Measurements from ENCODE around the gene ASB14.

Gene ASB14

GRCh38 chr3:57257678-57258077, 34.8 kb downstream of the ASB14 start:
- no peak for DNase-seq

GRCh38 chr3:57256844-57257243, 35.6 kb downstream of the ASB14 start:
- DNase-seq = no peak

DNA sequence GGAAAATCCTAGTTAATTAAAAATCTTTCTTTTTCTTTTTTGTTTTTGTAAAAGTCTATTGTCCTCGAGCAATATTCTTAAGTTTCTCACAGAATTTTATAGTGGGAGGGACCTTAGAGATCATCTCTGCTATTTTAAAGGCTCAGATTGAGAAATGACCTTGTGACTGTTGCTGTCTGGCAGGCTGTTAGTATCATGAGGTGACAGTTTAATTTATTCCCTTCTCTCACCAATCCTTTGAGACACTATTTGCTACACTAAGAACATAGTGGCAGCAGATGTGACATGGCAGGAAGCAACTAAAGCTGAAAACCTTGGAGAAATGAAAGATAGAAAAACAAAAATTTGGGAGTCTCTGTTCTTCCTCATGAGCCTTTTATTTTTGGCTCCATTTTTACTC, 40.1 kb downstream of the ASB14 start:
- DNase-seq = no peak

GRCh38 chr3:57244946-57245345, 47.5 kb downstream of the ASB14 start:
- no peak for DNase-seq

DNA sequence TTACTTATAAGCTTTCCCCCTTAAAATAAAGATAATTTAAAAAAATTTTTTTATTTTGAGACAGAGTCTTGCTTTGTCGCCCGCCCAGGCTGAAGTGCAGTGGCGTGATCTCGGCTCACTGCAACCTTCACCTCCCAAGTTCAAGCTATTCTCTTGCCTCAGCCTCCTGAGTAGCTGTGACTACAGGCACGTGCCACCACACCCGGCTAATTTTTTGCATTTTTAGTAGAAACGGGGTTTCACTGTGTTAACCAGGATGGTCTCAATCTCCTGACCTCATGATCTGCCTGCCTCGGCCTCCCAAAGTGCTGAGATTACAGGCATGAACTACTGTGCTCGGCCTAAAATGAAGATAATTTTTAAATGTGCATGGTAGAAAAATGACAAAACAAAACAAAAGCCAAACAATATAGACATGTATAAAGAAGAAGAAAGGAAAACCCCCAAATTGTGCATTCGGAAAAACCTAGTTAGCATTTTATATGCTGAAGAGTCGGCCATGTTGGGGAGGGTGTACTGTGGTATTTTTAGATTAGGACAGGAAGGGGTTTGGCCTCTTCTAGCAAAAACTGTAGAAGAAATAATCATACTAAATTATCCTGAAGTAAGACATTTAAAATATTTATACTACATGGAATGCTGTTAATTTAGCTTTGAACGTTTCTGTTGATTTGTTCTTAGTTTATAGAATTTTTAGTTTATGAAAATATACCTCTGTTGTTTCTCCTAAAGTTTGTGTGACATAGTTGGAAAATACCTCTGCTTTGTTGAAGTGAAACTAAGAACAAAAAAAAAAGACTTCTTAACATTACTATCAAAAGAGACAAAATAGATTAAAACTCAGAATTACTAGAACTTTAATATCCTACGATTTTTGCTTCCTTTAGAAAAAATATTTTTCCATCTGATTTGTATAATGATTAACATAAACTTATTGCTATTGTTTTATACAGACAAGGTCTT, 57.6 kb downstream of the ASB14 start:
- no peak for DNase-seq

- no peak for DNase-seq
Observed at GRCh38 chr3:57233799-57234198, 58.7 kb downstream of the ASB14 start.

DNA sequence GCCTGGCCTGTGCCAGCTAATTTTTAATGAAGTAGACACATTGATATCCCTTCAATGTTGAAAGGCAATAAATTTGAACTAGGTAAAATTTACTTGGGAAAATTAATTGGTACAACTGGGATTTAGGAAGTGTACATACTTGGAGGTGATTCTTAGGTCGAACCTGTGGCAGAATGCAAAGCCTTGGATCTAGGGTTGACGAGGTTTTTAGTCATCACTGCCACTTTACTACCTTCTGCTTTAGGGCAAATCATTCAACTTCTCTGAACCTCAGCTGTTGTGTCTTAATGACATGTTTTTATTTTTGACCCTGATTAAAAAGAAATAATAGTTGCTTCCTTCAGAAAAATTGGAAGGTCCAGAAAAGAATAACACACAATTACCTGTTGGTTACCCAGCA, 62.5 kb downstream of the ASB14 start:
- DNase-seq = no peak

DNA sequence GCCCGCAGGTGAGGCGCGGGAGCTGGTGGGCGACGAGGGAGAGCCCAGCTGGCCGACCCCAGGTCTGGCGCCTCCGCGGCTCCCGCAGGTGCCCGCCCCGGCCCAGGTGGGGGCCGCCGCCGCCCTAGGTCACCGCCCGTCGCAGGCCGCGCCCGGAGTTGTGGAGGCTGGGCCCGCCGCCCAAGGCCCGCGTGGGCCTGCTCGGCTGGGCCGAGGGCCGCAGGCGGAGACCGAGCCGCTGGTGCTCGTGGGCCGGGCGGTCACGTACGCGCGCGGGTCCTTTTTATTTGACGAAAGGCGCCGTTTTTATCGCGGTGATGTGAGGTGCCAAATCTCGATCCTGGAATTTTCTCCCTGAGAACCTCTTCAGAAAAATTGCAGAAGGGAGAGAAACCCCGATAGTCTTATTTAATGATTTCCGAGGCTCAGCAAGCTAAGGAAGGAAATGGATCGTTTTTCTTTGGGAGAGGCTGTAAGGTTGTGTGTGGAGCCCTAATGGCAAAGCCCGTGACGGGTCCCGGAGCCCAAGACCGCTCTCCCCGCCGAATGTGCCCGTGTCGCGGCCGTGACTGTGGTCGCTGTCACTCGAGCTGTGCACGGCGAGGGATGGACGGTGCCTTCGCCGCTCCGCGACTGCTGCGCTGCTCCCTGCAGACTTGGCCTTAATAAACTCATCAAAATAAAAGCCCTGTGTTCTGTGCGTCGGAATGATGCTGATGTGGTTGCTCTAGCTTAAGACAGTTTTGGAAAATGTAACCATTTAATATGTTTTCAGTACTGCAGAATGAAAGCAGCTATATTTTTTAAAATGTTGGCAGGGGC, 64.3 kb downstream of the ASB14 start:
- peak; percentile 72 for DNase-seq

DNA sequence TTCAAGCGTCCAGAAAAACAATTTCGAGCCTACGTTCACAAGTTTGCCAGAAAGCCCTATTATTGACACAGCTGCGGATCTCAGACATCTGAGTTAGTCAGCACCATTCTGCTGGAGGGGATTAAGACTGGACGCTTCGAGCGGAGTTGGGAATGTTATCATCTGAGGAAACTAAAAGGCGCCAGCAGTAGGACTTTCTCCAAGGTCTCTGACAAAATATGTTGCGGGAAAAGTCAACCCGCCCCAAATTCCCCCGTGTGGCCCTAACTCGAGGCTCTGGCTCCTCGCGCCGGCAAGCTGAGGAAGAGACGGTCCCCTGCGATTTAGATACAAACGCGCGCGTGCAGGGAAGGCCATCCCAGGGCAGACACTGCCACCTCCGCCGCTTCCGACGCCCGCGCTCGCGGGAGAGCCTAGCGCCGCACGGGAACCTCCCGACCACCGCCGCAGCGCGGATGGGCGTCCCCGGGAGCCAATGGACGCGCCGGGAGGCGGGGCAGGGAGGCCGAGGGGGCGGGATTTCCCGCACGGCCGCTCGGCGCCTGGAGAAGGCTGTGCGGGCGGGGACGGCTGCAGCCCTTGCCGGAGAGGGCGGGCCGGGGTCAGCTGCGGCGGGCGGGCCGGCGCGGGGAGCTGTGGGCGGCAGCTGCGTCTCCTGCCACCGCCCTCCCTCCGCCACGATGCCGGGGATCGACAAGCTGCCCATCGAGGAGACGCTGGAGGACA, 65.1 kb downstream of the ASB14 start, which contains the start of gene APPL1:
Gene APPL1 (plus strand): TSS at position 526 of the 726 bp plus-strand sequence. CDS start 155 bp downstream, at position 681.
- DNase-seq = peak; percentile 95

DNA sequence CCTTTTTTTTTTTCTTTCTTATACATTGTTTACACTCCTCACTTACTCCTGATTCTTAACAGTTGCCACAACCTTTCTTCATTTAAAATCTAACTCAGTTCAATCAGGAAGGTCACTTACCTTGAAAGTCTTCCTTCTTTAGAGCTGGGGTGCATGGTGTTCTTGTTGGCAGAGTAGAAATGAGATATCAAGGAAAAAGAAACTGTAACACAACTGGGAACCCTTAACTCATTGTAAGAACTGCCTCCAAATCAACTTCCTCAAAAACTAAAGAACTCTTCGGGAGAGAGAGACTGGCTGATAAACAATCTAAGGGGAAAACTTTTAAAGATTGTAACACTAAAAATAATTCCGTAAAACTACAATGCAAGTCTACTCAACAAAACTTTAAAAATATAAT, 66.3 kb downstream of the ASB14 start:
- no peak for DNase-seq

GRCh38 chr3:57224856-57225255, 67.6 kb downstream of the ASB14 start:
- DNase-seq = no peak

GRCh38 chr3:57221883-57222282, 70.6 kb downstream of the ASB14 start:
- DNase-seq = no peak

Data from activated CD8-positive, alpha-beta memory T cell treated with anti-CD3 and anti-CD28 coated beads, Interleukin-2, amount 50 U/mL, for 48 hours (primary cell).